Measurements from ENCODE around the gene TENM3.

The TENM3 gene

GRCh38 chr4:182695009-182695408, 451.8 kb downstream of the TENM3 start:
- no peak for DNase-seq (ENCODE audit: low spot score)

GRCh38 chr4:182695842-182696241, 452.6 kb downstream of the TENM3 start:
- no peak for DNase-seq (ENCODE audit: low spot score)

GRCh38 chr4:182697094-182697493, 453.9 kb downstream of the TENM3 start:
- no peak for DNase-seq (ENCODE audit: low spot score)

DNA sequence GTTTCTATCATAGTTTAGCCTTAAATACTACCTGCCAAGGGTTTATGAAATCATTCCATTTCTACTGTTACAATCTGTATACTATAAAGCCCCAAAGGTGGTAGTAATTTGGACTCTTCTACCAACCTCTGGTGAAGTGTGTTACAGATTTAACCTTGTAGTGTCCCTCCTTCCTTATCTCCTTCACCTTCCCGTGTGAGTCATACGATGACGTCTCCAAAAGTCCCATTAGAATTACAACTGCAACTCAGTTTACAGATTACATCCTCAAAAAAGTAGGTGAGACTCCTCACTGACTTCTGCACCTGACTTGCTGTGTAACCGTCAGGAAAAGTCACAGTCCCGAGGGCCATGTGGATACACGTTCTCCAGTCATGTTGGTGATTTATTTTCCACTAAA, 455.0 kb downstream of the TENM3 start:
- no peak for DNase-seq (ENCODE audit: low spot score)

DNA sequence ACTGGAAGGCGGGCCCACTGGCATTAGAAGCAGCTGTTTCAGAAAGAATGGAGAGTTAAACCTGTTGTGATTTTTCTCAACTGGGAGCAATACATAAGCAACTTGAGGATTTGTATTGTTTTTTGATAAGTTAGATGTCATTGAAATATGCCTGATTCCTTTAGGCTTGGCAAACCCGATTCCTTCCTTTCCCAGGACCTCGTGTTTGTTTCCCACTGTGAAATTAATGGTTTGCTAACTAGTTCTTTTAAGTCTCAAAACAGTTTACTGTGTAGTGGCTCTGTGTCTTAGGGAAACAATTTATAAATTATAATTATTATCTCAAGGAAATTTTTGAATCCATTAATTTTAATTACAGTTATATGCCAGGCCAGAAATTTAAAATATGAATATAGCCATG, 456.0 kb downstream of the TENM3 start:
- no peak for DNase-seq (ENCODE audit: low spot score)

DNA sequence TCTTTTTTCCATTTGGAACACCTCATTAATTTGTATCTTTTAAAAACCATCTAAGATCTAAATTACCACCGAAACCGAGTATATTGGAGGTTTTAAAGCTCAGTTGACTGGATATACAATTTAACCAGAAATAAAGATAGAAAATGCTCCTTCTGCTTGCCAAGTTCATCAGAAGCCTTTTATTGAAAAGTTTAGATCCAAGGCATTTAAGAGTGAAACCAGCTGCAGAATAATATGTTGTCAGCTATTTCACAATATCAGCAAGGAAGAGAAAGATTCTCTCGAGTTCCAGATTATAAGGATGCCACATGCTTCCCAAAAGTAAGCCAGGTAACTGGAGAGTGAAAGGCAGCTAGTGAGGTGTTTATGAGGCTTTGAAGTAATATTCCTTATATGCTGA, 456.6 kb downstream of the TENM3 start:
- no peak for DNase-seq (ENCODE audit: low spot score)

- DNase-seq (ENCODE audit: low spot score), result no peak
Observed at GRCh38 chr4:182700362-182701160, 457.4 kb downstream of the TENM3 start.

DNA sequence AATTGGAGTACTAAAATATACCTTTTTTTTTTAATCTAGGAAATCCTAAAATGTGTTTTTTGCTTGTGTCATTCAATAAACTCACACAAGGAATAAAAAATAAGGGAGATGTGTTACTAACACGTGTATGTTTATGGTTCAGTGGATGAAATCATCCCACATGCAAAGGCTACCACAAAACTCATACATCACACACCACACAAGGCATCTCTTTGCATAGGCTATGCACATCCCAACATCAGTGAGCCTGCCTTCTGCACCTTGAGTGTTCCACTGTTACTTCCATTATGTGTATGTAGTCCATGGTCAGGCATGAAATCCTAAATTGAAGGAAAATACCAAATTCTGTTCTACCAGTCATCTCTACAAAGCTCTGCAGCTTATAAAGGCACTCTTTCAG, 460.9 kb downstream of the TENM3 start:
- DNase-seq (ENCODE audit: low spot score), result no peak

DNA sequence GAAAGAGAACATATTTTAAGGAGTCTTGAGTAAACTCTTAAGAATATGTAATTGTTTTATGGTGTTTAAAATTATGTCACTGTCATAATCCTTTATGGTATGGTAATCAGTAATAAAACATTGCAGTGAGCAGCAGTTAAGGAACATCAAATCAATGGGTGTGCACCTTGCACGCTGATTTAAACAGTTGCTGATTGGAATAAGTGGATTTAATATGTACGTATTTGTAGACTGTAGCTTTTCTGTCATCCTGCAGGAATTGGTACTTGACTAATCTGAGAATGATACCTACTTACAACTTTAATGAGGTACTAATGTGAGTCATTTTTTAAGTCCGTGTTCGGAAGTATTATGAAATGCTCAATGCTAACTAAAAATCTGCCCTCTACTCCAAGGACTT, 461.7 kb downstream of the TENM3 start:
- no peak for DNase-seq (ENCODE audit: low spot score)

DNA sequence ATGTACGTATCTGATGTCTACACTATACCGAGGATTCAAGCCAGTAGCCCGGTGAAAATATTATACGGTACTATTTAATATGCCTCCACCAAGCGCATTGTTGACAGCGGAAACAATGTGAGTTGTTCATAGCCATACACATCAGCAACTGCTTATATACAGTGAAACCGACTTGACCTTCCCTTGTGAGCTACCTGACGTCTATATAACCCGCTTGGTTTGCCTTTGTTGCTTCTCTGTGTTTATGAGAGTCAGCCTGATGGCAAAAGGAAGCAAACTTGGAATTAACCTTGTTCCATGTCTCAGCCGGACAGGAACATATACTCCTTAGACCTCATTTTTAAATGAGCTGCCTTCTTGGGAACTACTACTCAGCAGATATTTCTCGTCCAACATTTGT, 462.2 kb downstream of the TENM3 start:
- DNase-seq (ENCODE audit: low spot score), result no peak

GRCh38 chr4:182711211-182711610, 468.0 kb downstream of the TENM3 start:
- no peak for DNase-seq (ENCODE audit: low spot score)

GRCh38 chr4:182715548-182715947, 472.3 kb downstream of the TENM3 start:
- no peak for DNase-seq (ENCODE audit: low spot score)

DNA sequence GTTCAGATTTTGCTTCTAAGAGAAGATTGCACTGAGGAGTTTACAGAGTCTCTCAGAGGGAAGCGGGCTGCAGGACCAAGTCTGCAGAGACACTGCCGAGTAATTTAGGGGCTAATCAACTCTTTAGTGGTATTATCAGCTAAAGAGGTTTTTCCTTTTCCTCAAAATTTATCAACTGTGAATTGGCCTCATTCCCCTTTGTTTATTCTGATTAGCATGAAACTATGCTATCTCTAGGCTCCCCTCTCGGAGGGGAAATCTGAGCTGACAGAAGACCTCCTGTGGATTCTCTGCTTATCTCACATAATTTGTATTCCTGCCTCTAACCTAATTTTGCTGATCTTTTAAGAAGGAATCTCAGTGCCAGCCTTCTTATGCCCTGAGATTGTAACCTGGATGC, 473.0 kb downstream of the TENM3 start:
- DNase-seq (ENCODE audit: low spot score), result no peak

DNA sequence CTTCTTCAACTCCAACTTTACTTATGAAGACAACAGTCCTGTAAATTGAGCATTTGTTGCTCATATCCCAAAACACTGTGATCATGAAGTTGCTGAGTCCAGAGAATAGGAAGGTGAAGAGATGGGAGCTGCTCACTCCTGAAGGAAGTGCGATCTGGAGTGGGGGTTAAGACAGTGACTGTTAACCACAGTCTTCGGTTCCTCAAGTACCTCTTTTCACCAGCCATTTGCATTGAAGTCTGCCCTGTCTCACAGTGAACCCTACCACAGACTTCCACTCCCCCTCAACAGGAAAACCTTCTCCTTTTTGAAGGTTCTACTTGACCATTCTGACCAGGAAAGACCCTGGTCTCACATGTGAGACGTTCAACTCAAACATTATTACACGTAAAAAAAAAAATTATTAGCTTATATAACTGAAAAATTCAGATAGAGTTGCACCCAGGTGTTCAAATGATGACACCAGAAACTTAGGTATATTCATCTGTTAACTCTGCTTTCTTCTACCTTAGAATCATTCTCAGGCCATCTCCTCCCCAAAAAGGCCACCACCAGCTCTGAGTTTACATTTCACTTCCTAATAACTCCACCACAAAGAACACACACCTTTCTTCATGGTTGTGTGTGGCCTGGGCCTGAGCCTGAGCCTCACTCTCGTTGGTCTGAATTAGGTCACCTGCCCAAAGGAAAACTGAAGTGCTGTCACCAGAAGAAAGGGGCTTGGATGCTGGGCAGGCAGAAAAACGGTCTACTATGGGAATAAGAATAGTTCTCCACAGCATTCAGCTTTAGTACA, 474.8 kb downstream of the TENM3 start:
- no peak for DNase-seq (ENCODE audit: low spot score)

DNA sequence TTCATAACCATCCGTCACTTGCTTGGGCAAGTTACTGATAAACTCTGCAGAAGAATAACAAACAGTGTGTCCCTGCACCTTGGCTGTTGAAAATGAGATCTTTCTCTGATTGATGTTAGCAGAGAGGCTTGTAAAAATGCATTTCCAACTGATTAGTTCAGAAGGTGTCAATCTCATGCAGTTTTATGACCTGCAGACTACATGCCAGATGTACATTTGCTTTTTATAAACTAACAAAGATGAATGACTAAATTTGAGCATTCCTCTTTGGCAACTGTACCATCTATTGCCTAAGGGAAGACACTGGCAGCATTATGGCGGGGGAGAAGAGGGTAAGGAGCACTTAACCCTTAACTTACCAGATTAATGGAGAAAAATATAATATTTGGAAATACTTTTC, 481.2 kb downstream of the TENM3 start:
- no peak for DNase-seq (ENCODE audit: low spot score)

GRCh38 chr4:182729516-182729915, 486.3 kb downstream of the TENM3 start:
- no peak for DNase-seq (ENCODE audit: low spot score)

DNA sequence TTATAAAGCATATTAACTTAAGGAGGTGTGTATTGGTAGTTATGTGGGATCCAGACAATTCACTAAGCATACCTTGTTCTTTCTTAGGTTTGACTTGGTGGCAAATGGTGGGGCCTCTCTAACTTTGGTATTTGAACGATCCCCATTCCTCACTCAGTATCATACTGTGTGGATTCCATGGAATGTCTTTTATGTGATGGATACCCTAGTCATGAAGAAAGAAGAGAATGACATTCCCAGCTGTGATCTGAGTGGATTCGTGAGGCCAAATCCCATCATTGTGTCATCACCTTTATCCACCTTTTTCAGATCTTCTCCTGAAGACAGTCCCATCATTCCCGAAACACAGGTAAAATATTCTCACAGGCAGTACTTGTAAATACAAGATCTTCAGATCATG, 487.6 kb downstream of the TENM3 start:
- DNase-seq (ENCODE audit: low spot score), result no peak

- DNase-seq (ENCODE audit: low spot score), result no peak
Observed at GRCh38 chr4:182736207-182736606, 493.0 kb downstream of the TENM3 start.

GRCh38 chr4:182738283-182739047, 495.3 kb downstream of the TENM3 start:
- no peak for DNase-seq (ENCODE audit: low spot score)

- no peak for DNase-seq (ENCODE audit: low spot score)
Observed at GRCh38 chr4:182740256-182740655, 497.1 kb downstream of the TENM3 start.

- no peak for DNase-seq (ENCODE audit: low spot score)
Observed at GRCh38 chr4:182741054-182741453, 497.9 kb downstream of the TENM3 start.

DNA sequence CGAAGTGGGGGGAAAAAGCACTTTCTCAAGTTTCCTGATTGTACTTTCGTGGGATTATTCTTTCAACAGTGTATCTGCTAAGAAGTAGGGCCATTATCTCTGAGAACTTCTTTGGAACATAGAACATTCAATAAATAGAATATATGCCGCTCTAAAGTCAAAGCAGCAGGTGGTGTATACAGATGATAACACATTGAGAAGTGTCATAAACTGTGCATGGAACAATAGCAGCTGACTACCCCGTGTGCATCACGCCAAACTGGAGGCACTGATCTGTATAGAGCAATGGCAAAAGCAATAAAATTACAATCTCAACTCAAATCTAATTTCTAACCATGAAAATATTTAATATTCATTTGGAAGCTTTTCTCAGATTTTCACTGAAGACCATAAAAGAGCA, 498.7 kb downstream of the TENM3 start:
- no peak for DNase-seq (ENCODE audit: low spot score)

GRCh38 chr4:182743815-182744214, 500.6 kb downstream of the TENM3 start:
- no peak for DNase-seq (ENCODE audit: low spot score)
